ENCODE data around the gene MYH7.

The MYH7 gene

GRCh38 chr14:23470947-23471346 is 35.5 kb upstream of the MYH7 start:
- DNase-seq (ENCODE audit: low read depth) = no peak
- TF ChIP-seq CTCF (conservative IDR thresholded peaks at IDR 0.05; ENCODE audit: low read depth, low read length) = no peak
- no peak overlapping the region for H3K4me3 ChIP-seq (ENCODE audit: low read length)

GRCh38 chr14:23469906-23470403 is 34.5 kb upstream of the MYH7 start:
- no peak for TF ChIP-seq CTCF (conservative IDR thresholded peaks at IDR 0.05; ENCODE audit: low read depth, low read length)
- no peak for DNase-seq (ENCODE audit: low read depth)
- peak overlapping the region; percentile 86 for H3K4me3 ChIP-seq (ENCODE audit: low read length)

GRCh38 chr14:23469127-23469905 is 33.9 kb upstream of the MYH7 start, which contains the start of gene NGDN:
NGDN (plus strand) TSS chr14:23469703; CDS start chr14:23469716, 13 bp downstream.
- H3K4me3 ChIP-seq (ENCODE audit: low read length) = peak within 1 kb of the TSS; percentile 86
- DNase-seq (ENCODE audit: low read depth) = peak; percentile 100
- peak; percentile 79 for TF ChIP-seq CTCF (conservative IDR thresholded peaks at IDR 0.05; ENCODE audit: low read depth, low read length)

- peak overlapping the region; percentile 48 for H3K4me3 ChIP-seq (ENCODE audit: low read length)
- no peak for TF ChIP-seq CTCF (conservative IDR thresholded peaks at IDR 0.05; ENCODE audit: low read depth, low read length)
- DNase-seq (ENCODE audit: low read depth) = no peak
These were observed 33.3 kb upstream of the MYH7 start for GRCh38 chr14:23468704-23469126.

- no peak for TF ChIP-seq CTCF (conservative IDR thresholded peaks at IDR 0.05; ENCODE audit: low read depth, low read length)
- no peak overlapping the region for H3K4me3 ChIP-seq (ENCODE audit: low read length)
- no peak for DNase-seq (ENCODE audit: low read depth)
These were observed 29.8 kb upstream of the MYH7 start for GRCh38 chr14:23465261-23465660.

- no peak overlapping the region for H3K4me3 ChIP-seq (ENCODE audit: low read length)
- DNase-seq (ENCODE audit: low read depth) = no peak
- no peak for TF ChIP-seq CTCF (conservative IDR thresholded peaks at IDR 0.05; ENCODE audit: low read depth, low read length)
These were observed 29.2 kb upstream of the MYH7 start for GRCh38 chr14:23464700-23465099.

- TF ChIP-seq CTCF (conservative IDR thresholded peaks at IDR 0.05; ENCODE audit: low read depth, low read length) = no peak
- H3K4me3 ChIP-seq (ENCODE audit: low read length) = no peak overlapping the region
- no peak for DNase-seq (ENCODE audit: low read depth)
These were observed 25.5 kb upstream of the MYH7 start for GRCh38 chr14:23460960-23461359.

Data from retinal pigment epithelial cell (primary cell).